ENCODE results near the gene THSD4.

THSD4 gene

DNA sequence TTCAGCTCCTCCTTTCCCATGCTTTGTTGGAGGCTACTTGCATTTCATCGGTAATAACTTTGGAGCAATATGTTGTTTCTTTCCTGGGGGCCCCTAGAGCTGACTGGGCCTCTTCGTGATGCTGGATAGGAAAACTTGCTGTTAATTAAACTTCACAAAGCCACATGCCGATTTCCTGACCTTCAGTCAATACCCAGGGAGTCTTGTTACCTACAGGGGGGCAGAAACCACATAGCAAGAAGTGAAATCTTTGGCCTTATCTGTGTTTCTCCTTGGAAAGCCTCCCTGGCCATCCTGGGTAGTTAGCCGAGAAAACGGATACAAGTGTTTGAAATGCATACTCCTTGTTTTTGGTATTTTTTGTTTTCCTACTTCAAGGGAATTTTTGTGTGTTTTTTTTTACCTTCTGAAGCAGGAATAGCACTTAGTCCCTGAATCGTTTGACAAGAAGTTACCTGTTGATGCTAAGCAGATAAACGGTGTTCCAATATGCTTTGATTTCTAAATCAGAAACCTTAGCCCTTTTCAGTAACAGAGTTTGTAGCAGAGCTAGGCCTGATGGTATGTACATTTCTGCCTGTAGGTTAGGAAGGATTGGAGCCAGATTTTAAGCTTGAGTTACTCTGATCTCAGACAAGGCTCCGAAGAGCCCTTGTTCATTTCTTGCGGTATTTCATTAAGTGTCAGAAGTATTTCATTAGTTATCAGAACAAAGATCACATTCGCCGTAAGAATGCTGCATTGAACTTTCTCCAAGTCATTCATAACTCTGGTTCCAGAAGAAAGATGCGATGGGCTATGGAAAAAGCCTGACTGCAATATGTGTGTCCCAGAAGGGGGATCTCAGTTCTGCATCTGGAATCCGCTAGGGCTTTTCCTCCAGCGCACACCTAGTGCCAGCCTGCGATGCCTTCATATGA lies 111.5 kb downstream of the THSD4 start:
- Histone ChIP-seq H3K36me3 (ENCODE audit: control insufficient read depth, insufficient read depth, low read length) (no peaks in the 10 kb centered on the region), H3K27ac (ENCODE audit: low read depth, low read length) (no peak overlapping the region), H3K9me3 (ENCODE audit: control insufficient read depth, insufficient read depth, low read depth, low read length) (no peaks in the 10 kb centered on the region), H3K4me3 (ENCODE audit: low read depth, low read length) (no peak overlapping the region), H3K9ac (ENCODE audit: low read length) (no peak overlapping the region), H3K4me1 (ENCODE audit: control insufficient read depth, insufficient read depth, low read length) (peaks cover 17% of the 10 kb centered on the region), H3K27me3 (ENCODE audit: control insufficient read depth, insufficient read depth, low read length) (no peaks in the 10 kb centered on the region)

DNA sequence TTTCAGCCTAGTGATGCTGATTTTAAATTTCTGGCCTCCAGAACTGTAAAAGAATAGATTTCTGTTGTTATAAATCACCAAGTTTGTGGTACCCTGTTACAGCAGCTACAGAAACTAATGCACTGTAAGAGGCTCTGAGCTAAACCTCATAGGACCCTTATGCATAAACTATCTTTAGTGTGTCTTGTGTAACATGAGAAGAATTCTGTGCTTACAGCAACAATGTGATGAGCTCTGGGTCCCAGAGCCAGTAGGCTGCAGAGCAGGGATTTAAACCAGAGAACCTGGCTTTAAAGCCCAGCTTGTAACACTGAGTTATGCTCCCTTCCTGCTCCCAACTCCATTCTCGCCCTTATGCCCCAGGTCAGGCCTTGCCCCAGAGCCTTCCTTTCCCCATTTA lies 113.1 kb downstream of the THSD4 start:
- Histone ChIP-seq H3K9ac (ENCODE audit: low read length) (no peak overlapping the region), H3K9me3 (ENCODE audit: control insufficient read depth, insufficient read depth, low read depth, low read length) (no peaks in the 10 kb centered on the region), H3K36me3 (ENCODE audit: control insufficient read depth, insufficient read depth, low read length) (no peaks in the 10 kb centered on the region), H3K27me3 (ENCODE audit: control insufficient read depth, insufficient read depth, low read length) (no peaks in the 10 kb centered on the region), H3K27ac (ENCODE audit: low read depth, low read length) (no peak overlapping the region), H3K4me1 (ENCODE audit: control insufficient read depth, insufficient read depth, low read length) (peaks cover 17% of the 10 kb centered on the region), H3K4me3 (ENCODE audit: low read depth, low read length) (no peak overlapping the region)

- no peak overlapping the region for H3K27ac ChIP-seq (ENCODE audit: low read depth, low read length)
- H3K4me1 ChIP-seq (ENCODE audit: control insufficient read depth, insufficient read depth, low read length): peaks cover 17% of the 10 kb centered on the region
- no peaks in the 10 kb centered on the region for H3K36me3 ChIP-seq (ENCODE audit: control insufficient read depth, insufficient read depth, low read length)
- no peaks in the 10 kb centered on the region for H3K27me3 ChIP-seq (ENCODE audit: control insufficient read depth, insufficient read depth, low read length)
- no peak overlapping the region for H3K4me3 ChIP-seq (ENCODE audit: low read depth, low read length)
- H3K9me3 ChIP-seq (ENCODE audit: control insufficient read depth, insufficient read depth, low read depth, low read length): no peaks in the 10 kb centered on the region
- H3K9ac ChIP-seq (ENCODE audit: low read length): no peak overlapping the region
These were observed 115.0 kb downstream of the THSD4 start for GRCh38 chr15:71230303-71230702.

GRCh38 chr15:71231758-71232157 lies 116.5 kb downstream of the THSD4 start:
- no peaks in the 10 kb centered on the region for H3K9me3 ChIP-seq (ENCODE audit: control insufficient read depth, insufficient read depth, low read depth, low read length)
- no peak overlapping the region for H3K4me3 ChIP-seq (ENCODE audit: low read depth, low read length)
- H3K27ac ChIP-seq (ENCODE audit: low read depth, low read length): no peak overlapping the region
- no peak overlapping the region for H3K9ac ChIP-seq (ENCODE audit: low read length)
- H3K27me3 ChIP-seq (ENCODE audit: control insufficient read depth, insufficient read depth, low read length): no peaks in the 10 kb centered on the region
- peaks cover 12% of the 10 kb centered on the region for H3K4me1 ChIP-seq (ENCODE audit: control insufficient read depth, insufficient read depth, low read length)
- no peaks in the 10 kb centered on the region for H3K36me3 ChIP-seq (ENCODE audit: control insufficient read depth, insufficient read depth, low read length)

GRCh38 chr15:71232411-71232810 lies 117.1 kb downstream of the THSD4 start:
- no peaks in the 10 kb centered on the region for H3K9me3 ChIP-seq (ENCODE audit: control insufficient read depth, insufficient read depth, low read depth, low read length)
- no peak overlapping the region for H3K9ac ChIP-seq (ENCODE audit: low read length)
- H3K4me3 ChIP-seq (ENCODE audit: low read depth, low read length): no peak overlapping the region
- H3K36me3 ChIP-seq (ENCODE audit: control insufficient read depth, insufficient read depth, low read length): no peaks in the 10 kb centered on the region
- H3K4me1 ChIP-seq (ENCODE audit: control insufficient read depth, insufficient read depth, low read length): peaks cover 5% of the 10 kb centered on the region; the same call in 1 of the 2 replicates
- no peaks in the 10 kb centered on the region for H3K27me3 ChIP-seq (ENCODE audit: control insufficient read depth, insufficient read depth, low read length)
- no peak overlapping the region for H3K27ac ChIP-seq (ENCODE audit: low read depth, low read length)

DNA sequence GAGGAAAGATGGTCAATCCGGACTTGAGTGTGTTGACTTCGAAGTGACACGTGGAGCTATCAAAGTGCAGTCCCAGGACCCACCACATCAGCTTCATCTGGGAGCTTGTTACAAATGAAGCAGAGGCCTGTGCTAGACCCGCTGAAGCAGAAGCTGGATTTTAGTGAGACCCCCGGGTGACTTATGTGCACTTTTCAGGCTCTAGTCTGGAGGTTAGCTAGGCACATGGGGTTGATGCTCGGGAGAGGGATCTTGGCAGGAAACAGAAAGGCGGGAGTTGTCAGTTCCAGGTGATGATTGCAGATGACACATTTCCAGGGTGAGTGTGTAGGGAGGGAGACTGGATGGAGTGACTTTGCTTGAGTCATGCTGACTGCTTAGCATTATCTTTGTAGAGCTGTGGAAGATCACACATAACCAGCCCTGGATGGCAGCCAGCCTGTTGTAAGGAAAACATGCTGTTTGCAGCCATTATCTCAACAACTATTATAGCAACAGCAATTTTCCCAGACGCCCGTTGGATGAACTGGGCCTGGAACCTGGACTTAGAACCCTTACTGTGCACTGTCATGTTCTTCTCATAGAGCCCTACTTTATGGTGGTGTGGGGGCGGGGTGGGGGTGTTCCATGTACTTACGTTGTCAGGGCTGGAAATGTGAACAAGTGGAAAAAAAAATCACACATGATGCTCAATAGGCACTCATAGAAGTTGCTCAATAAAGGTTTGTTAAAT lies 122.4 kb downstream of the THSD4 start:
- H3K27ac ChIP-seq (ENCODE audit: low read depth, low read length): no peak overlapping the region
- H3K9ac ChIP-seq (ENCODE audit: low read length): no peak overlapping the region
- 0 out of 2 replicates have a peak, but pooled peaks cover under 1% of the 10 kb centered on the region for H3K36me3 ChIP-seq (ENCODE audit: control insufficient read depth, insufficient read depth, low read length)
- no peak overlapping the region for H3K4me3 ChIP-seq (ENCODE audit: low read depth, low read length)
- H3K9me3 ChIP-seq (ENCODE audit: control insufficient read depth, insufficient read depth, low read depth, low read length): no peaks in the 10 kb centered on the region
- peaks cover 20% of the 10 kb centered on the region for H3K4me1 ChIP-seq (ENCODE audit: control insufficient read depth, insufficient read depth, low read length)
- no peaks in the 10 kb centered on the region for H3K27me3 ChIP-seq (ENCODE audit: control insufficient read depth, insufficient read depth, low read length)

- Histone ChIP-seq H3K9me3 (ENCODE audit: control insufficient read depth, insufficient read depth, low read depth, low read length) (no peaks in the 10 kb centered on the region), H3K27me3 (ENCODE audit: control insufficient read depth, insufficient read depth, low read length) (no peaks in the 10 kb centered on the region), H3K4me1 (ENCODE audit: control insufficient read depth, insufficient read depth, low read length) (peaks cover 20% of the 10 kb centered on the region), H3K4me3 (ENCODE audit: low read depth, low read length) (no peak overlapping the region), H3K27ac (ENCODE audit: low read depth, low read length) (no peak overlapping the region), H3K9ac (ENCODE audit: low read length) (no peak overlapping the region), H3K36me3 (ENCODE audit: control insufficient read depth, insufficient read depth, low read length) (peaks cover 5% of the 10 kb centered on the region; the same call in 1 of the 2 replicates)
These were observed 123.7 kb downstream of the THSD4 start for GRCh38 chr15:71238926-71239325.

DNA sequence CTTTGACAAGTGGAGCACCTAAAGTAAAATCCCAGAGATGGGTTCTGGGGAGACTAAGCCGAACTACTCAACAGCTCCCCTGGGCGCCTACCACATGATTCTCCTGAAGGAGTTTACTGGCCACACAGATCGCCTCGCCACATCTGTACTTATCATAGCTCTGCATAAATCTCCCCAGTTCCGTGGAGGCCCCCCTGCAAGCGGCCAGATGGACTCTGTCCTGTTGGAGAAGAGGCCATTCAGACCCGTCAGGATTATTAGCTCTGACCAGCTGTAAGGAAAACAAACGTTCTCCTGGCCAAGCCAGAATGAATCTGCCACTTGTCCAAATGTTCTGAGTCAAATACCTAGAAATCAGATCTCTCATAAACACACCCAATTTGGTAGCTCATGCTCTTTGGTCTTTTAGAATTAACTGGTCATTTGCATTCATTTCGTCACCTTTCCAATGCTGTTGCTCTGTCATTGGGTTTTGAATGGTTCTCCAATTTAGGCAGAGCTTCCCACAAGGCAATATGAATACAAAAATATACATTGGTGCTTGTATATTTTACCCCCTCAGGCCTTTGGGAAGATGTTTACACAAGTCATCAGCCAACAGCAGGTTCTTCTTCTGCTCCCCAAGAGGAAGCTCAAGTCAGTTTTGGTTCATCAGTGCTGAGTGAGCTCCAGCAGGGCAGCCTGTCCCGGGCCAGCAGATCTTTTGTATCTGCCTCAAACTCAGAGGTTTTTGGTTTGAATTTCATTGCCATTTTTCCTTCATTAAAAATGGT lies 124.5 kb downstream of the THSD4 start:
- Histone ChIP-seq H3K9ac (ENCODE audit: low read length) (no peak overlapping the region), H3K4me3 (ENCODE audit: low read depth, low read length) (no peak overlapping the region), H3K27me3 (ENCODE audit: control insufficient read depth, insufficient read depth, low read length) (no peaks in the 10 kb centered on the region), H3K36me3 (ENCODE audit: control insufficient read depth, insufficient read depth, low read length) (peaks cover 5% of the 10 kb centered on the region; the same call in 1 of the 2 replicates), H3K9me3 (ENCODE audit: control insufficient read depth, insufficient read depth, low read depth, low read length) (no peaks in the 10 kb centered on the region), H3K4me1 (ENCODE audit: control insufficient read depth, insufficient read depth, low read length) (peaks cover 20% of the 10 kb centered on the region), H3K27ac (ENCODE audit: low read depth, low read length) (no peak overlapping the region)

DNA sequence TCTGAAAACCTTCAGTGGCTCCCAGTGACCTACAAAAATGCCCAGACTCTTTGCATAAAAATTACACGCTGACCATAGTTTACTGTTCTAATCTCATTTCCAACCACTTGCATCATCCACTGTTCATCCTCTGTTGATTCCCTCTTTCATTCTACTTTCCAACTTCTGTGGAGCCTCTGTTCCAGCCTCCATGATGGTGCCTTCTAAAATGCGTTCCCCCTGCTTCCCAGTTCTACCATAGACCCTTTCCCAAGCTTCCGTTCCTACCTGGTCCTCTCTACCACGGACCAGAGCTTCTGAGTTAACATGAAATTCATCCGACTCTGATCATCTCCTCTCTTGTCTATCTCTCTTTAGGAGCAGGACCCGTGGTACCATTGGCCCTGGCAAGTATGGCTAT lies 127.0 kb downstream of the THSD4 start:
- peaks cover 20% of the 10 kb centered on the region for H3K4me1 ChIP-seq (ENCODE audit: control insufficient read depth, insufficient read depth, low read length)
- H3K9ac ChIP-seq (ENCODE audit: low read length): no peak overlapping the region
- no peak overlapping the region for H3K4me3 ChIP-seq (ENCODE audit: low read depth, low read length)
- H3K36me3 ChIP-seq (ENCODE audit: control insufficient read depth, insufficient read depth, low read length): peaks cover 5% of the 10 kb centered on the region; the same call in 1 of the 2 replicates
- H3K9me3 ChIP-seq (ENCODE audit: control insufficient read depth, insufficient read depth, low read depth, low read length): no peaks in the 10 kb centered on the region
- H3K27me3 ChIP-seq (ENCODE audit: control insufficient read depth, insufficient read depth, low read length): no peaks in the 10 kb centered on the region
- no peak overlapping the region for H3K27ac ChIP-seq (ENCODE audit: low read depth, low read length)

- no peak overlapping the region for H3K4me3 ChIP-seq (ENCODE audit: low read depth, low read length)
- H3K4me1 ChIP-seq (ENCODE audit: control insufficient read depth, insufficient read depth, low read length): peaks cover 8% of the 10 kb centered on the region
- H3K9me3 ChIP-seq (ENCODE audit: control insufficient read depth, insufficient read depth, low read depth, low read length): no peaks in the 10 kb centered on the region
- H3K27ac ChIP-seq (ENCODE audit: low read depth, low read length): no peak overlapping the region
- H3K9ac ChIP-seq (ENCODE audit: low read length): no peak overlapping the region
- H3K36me3 ChIP-seq (ENCODE audit: control insufficient read depth, insufficient read depth, low read length): peaks cover 5% of the 10 kb centered on the region; the same call in 1 of the 2 replicates
- no peaks in the 10 kb centered on the region for H3K27me3 ChIP-seq (ENCODE audit: control insufficient read depth, insufficient read depth, low read length)
These were observed 129.0 kb downstream of the THSD4 start for GRCh38 chr15:71244250-71244649.

Measured in HUES6 (cell line).